Activated CD8-positive, alpha-beta memory T cell treated with anti-CD3 and anti-CD28 coated beads for 48 hours (primary cell): ENCODE data around the gene CNPY1.

Experiments used
- DNase-seq, 3 experiments: peaks; one replicate each; pipeline ENCODE4 v3.0.0-alpha.2; 2020; ENCODE audit warnings: low read depth in 2 of 3, low spot score in 2 of 3

CNPY1 gene

DNA sequence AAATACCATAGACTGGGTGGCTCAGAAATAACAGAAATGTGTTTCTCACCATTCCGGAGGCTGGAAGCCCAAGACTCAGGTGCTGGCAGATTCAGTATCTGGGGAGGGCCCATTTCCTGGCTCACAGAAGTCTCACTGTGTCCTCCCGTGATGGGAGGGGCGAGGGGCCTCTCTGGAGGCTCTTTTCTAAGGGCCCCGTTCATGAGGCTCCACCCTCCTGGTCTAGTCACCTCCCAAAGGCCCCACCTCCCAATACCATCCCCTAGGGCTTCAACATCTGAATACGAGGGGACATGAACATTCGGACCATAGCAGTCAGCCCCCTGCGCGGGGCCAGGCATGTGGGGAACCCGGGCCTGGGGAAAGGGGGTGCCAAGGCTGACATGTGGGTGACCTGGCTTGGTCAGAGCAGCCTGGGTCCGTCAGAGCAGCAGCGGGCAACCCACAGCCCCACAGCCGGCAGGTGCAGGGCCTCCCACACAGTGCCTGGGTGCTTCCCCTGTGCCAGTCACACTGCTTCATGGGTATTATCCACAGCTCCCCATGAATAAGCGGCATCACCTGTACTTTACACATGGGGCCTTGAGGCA is 13.3 kb upstream of the CNPY1 start:
- DNase-seq = no peak

GRCh38 chr7:155558961-155559360 is 12.6 kb upstream of the CNPY1 start:
- no peak for DNase-seq

DNA sequence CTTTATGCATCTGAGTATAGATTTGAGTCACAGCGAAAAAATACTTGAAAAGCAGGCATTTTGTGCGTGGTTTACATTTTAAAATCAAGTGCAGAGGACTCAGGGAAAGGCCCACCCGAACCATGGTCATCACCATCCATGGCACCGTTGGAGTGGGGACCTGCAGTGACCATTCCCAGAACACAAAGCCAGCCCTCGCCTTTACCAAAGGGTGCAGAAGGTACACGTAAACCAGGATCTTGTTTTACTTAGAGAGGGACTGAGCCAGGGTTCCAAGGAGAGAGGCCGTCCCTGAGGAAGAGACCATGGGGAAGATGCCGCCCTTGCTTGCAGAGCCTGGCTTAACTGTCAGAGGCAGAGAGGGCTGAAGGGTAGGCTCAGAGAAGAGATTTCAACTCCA is 12.0 kb upstream of the CNPY1 start:
- DNase-seq = no peak

- DNase-seq = no peak
Measured at GRCh38 chr7:155557778-155558177, 11.4 kb upstream of the CNPY1 start.

GRCh38 chr7:155556763-155557162 is 10.4 kb upstream of the CNPY1 start:
- no peak for DNase-seq

DNA sequence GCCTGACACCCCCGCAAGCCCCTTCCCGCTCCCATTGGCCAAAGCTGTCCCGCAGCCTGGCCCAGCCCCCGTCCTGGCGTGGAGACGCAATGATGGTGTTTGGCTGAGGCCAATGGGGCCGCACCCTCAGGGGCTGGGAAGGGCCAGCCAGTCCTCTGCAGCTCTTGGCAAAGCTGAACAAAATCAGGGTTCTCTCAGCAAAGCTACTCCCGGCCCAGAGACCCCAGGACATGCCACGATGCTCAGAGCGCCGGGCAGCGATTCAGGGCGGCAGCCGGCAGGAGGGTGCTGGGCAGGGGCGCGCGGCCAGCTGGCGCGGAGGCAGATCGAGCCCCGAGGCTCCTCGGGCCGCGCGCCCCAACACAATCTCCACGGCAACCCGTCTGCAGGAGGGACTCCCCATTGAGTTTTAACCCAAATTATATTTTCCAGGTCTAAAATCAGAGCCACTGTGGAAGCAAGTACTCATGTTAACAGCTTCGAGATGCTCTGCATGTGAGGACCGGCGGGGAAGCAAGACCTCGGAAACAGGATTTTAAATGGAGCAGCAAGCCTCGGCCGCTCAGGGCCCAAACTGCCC is 8.8 kb upstream of the CNPY1 start:
- no peak for DNase-seq

DNA sequence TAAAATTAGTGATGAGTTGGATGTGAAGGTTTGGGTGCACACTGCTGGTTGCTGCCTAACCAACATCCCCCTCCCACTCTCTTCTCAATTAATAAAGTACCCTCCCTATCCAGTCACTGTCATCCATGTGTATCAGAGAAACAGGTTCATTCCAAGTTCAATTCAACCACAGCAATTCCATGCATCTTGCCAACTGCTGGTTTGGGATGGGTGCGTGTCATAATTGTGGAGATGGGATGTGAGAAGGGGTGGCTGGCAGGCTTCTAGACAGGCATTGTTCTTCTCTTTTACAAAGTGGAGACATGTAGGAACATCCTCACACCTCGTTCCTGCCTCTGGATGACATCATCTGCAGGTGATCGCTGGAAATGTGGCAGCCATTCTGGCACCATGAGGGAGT is 7.5 kb upstream of the CNPY1 start:
- no peak for DNase-seq

GRCh38 chr7:155551785-155552611 is 5.6 kb upstream of the CNPY1 start:
- no peak for DNase-seq

DNA sequence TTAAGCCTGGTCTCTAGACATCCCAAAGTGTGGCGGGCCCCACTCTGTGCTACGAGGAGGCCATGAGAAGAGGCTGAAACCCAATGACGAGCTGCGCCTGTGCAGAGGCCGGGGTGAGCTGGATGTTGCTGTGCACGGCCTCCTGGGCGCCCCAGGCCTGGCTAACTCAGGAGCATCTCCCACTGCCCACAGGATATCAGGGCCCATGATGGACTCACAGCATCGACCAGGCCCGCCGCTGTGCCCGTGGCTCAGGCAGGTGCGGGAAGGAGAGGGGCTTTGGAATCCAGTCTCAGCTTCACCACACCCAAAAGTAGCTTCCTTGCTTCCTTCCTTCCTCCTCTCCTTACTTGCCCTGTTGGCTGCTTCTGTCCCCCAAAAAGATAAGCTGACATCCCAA is 4.6 kb upstream of the CNPY1 start:
- DNase-seq = no peak

- DNase-seq = no peak
Measured at GRCh38 chr7:155549226-155549625, 2.9 kb upstream of the CNPY1 start.

DNA sequence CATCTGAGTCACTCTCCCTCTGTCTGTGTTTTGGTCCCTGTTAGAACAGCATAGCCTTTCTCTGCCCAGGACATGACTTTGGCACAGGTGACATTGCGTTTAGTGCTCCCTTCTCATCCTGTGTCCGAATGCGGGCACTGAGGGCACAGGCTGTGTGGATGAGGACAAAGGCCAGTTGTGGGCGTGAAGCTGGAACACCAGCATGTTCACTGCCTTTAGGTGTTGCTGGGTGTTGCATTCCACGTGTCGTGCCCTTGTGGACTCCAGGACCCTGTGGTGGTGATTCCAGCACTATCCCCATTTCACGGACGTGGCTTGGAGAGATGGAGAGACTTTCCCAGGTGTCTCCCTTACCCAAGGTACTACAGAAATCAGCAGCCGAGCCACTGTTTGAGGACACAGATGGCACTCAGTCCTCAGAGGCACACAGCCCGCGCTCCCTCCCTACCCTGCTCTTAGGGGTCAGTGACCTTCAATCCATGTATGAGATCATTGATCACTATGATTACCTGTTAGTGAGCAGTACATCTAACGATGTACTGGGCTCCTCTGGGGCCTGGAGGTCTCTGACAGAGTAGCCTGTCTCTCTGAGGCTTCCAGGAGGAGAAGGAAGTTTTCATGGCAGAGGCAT is 917 bp upstream of the CNPY1 start:
- no peak for DNase-seq

- DNase-seq = no peak
Measured at GRCh38 chr7:155545348-155545747, 1.0 kb downstream of the CNPY1 start.

GRCh38 chr7:155544485-155544884 is 1.9 kb downstream of the CNPY1 start:
- DNase-seq = no peak

- DNase-seq = no peak
Measured at GRCh38 chr7:155543926-155544325, 2.4 kb downstream of the CNPY1 start.

- DNase-seq = no peak
Measured at GRCh38 chr7:155543011-155543876, 3.1 kb downstream of the CNPY1 start.

- no peak for DNase-seq
Measured at GRCh38 chr7:155541986-155542675, 4.2 kb downstream of the CNPY1 start.

GRCh38 chr7:155540553-155540952 is 5.8 kb downstream of the CNPY1 start:
- DNase-seq = no peak

DNA sequence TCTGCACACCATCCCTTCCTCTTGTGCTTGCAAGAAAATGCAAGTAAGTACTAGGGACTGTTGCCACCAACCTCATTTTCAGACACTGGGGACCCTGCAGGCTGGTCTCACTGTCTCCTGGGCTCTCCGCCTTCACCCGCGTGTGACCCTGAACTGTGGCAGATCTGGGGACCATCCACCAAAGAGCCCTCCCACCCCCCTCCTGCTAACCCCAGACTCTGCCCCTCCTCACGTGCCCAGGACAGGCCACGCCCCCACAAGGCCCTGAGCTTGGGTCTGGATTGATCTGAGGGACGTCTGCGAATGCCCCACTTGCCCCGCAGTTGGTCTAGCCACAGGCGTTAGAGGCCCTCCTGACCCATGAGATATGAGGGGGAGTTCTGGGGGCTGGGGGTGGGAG is 8.1 kb downstream of the CNPY1 start:
- no peak for DNase-seq

DNA sequence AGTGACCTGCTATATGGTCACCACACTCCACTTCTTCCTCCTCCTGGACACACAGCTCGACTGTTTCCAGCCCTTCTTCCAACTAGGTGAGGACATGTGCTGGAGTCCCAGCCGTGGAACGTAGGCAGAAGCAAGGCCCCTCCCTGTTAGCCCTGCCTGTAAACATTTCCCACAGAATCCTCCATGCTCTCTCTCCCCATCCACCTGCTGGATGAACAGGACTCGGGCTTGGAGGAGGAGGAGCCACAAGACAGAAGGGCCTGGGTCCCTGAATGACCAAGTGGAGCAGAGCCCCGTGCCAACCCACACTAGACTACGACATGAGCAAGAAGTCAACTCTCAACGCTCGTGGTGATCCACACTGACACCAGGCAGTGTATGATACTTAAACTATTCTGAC is 9.9 kb downstream of the CNPY1 start:
- DNase-seq = no peak

DNA sequence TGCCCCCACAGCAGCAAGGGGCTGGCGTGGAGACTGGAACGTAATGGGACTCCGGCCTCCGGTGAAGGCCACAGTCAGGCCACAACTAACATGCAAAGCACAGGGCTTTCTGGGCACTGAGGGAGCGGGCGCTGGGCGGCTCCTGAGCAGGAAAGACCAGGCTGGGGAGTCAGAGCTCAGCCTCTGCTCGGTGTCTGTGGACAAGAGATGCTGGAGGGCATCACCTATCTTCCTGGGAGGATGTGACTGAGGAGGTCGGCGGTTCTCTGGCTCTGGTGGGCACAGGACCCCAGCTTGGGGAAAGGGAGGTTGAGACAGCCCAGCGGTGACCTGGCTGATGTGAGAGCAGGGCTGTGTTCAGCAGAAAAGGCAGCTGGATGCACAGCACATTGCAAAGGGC is 11.7 kb downstream of the CNPY1 start:
- no peak for DNase-seq
